ENCODE measurements around the gene UGT1A8.
A peak's percentile ranks its signal among the peaks of the same experiment; 100 is the strongest.

Gene UGT1A8

GRCh38 chr2:233706720-233707119 is 89.3 kb downstream of the UGT1A8 start:
- Histone ChIP-seq H3K27ac (replicated peaks) (no peak overlapping the region), H3K27me3 (ENCODE audit: insufficient read depth, poor library complexity, severe bottlenecking) (no peaks in the 10 kb centered on the region), H3K4me3 (replicated peaks; ENCODE audit: insufficient read depth, low read length) (no peak overlapping the region)
- no peak for TF ChIP-seq REST (IDR thresholded peaks at IDR 0.05; ENCODE audit: insufficient replicate concordance, low read depth)
- TF ChIP-seq GABPA (IDR thresholded peaks at IDR 0.05; ENCODE audit: low read depth) = no peak
- no peak for TF ChIP-seq POLR2AphosphoS5 (IDR thresholded peaks at IDR 0.05; ENCODE audit: low read depth)
- TF ChIP-seq CTCF (IDR thresholded peaks at IDR 0.05; ENCODE audit: insufficient read depth, low read length) = no peak
- no peak for TF ChIP-seq SPI1 (IDR thresholded peaks at IDR 0.05; ENCODE audit: borderline replicate concordance, low read depth)
- no peak for DNase-seq (ENCODE audit: low read depth in 1 of 2, low spot score in 1 of 2)

- Histone ChIP-seq H3K27ac (replicated peaks) (no peak overlapping the region), H3K27me3 (ENCODE audit: insufficient read depth, poor library complexity, severe bottlenecking) (no peaks in the 10 kb centered on the region)
- no peak for TF ChIP-seq POLR2AphosphoS5 (IDR thresholded peaks at IDR 0.05; ENCODE audit: low read depth)
These were observed 90.7 kb downstream of the UGT1A8 start for GRCh38 chr2:233707940-233708644.

GRCh38 chr2:233708942-233709341 is 91.5 kb downstream of the UGT1A8 start:
- no peak for TF ChIP-seq GABPA (IDR thresholded peaks at IDR 0.05; ENCODE audit: low read depth)
- TF ChIP-seq SPI1 (IDR thresholded peaks at IDR 0.05; ENCODE audit: borderline replicate concordance, low read depth) = no peak
- no peak for TF ChIP-seq REST (IDR thresholded peaks at IDR 0.05; ENCODE audit: insufficient replicate concordance, low read depth)
- TF ChIP-seq POLR2AphosphoS5 (IDR thresholded peaks at IDR 0.05; ENCODE audit: low read depth) = no peak
- no peak for TF ChIP-seq CTCF (IDR thresholded peaks at IDR 0.05; ENCODE audit: insufficient read depth, low read length)
- Histone ChIP-seq H3K4me3 (replicated peaks; ENCODE audit: insufficient read depth, low read length) (no peak overlapping the region), H3K27ac (replicated peaks) (no peak overlapping the region), H3K27me3 (ENCODE audit: insufficient read depth, poor library complexity, severe bottlenecking) (no peaks in the 10 kb centered on the region)
- DNase-seq (ENCODE audit: low read depth in 1 of 2, low spot score in 1 of 2) = no peak

More at GRCh38 chr2:233707940-233708644, 90.7 kb downstream of the UGT1A8 start:
- no peak overlapping the region for H3K4me3 ChIP-seq (replicated peaks; ENCODE audit: insufficient read depth, low read length)
- DNase-seq (ENCODE audit: low read depth in 1 of 2, low spot score in 1 of 2) = no peak

GRCh38 chr2:233711312-233712008 is 94.0 kb downstream of the UGT1A8 start:
- peak; percentile 15 to 69 for DNase-seq (ENCODE audit: low read depth in 1 of 2, low spot score in 1 of 2)
- no peaks in the 10 kb centered on the region for H3K27me3 ChIP-seq (ENCODE audit: insufficient read depth, poor library complexity, severe bottlenecking)
- H3K27ac ChIP-seq (replicated peaks) = no peak overlapping the region
- H3K4me3 ChIP-seq (replicated peaks; ENCODE audit: insufficient read depth, low read length) = no peak overlapping the region
- TF ChIP-seq REST (IDR thresholded peaks at IDR 0.05; ENCODE audit: insufficient replicate concordance, low read depth) (no peak), GABPA (IDR thresholded peaks at IDR 0.05; ENCODE audit: low read depth) (no peak), CTCF (IDR thresholded peaks at IDR 0.05; ENCODE audit: insufficient read depth, low read length) (peak; percentile 96), POLR2AphosphoS5 (IDR thresholded peaks at IDR 0.05; ENCODE audit: low read depth) (no peak), SPI1 (IDR thresholded peaks at IDR 0.05; ENCODE audit: borderline replicate concordance, low read depth) (no peak; the same call in 1 of the 2 replicates)

Measured in HL-60 (cell line).